Skeletal muscle satellite cell (primary cell): ENCODE measurements around the gene ZFYVE27.

Source experiments
- H3K27me3 ChIP-seq: 2 replicates; pipeline ENCODE4 v1.7.0; 2013; ENCODE audit warnings: low read length; ENCODE audit not compliant: control insufficient read depth, insufficient read depth
- H3K36me3 ChIP-seq: 2 replicates; pipeline ENCODE4 v1.7.0; 2013; ENCODE audit warnings: mild to moderate bottlenecking, control low read depth, low read length; ENCODE audit not compliant: insufficient read depth
- H3K4me1 ChIP-seq: 2 replicates; pipeline ENCODE4 v1.7.0; 2013; ENCODE audit warnings: low read length; ENCODE audit not compliant: control insufficient read depth, insufficient read depth
- H3K4me2 ChIP-seq: 2 replicates; pipeline ENCODE4 v1.7.0; 2013; ENCODE audit warnings: mild to moderate bottlenecking, low read length
- H3K4me3 ChIP-seq: 2 replicates; pipeline ENCODE4 v1.7.0; 2013; ENCODE audit warnings: low read length
- H3K9ac ChIP-seq: 2 replicates; pipeline ENCODE4 v1.7.0; 2013; ENCODE audit warnings: mild to moderate bottlenecking, low read depth, low read length, moderate library complexity
- H3K9me3 ChIP-seq: replicated peaks from 2 replicates; pipeline ENCODE4 v1.7.0; 2013; ENCODE audit warnings: mild to moderate bottlenecking, control low read depth, low read length

ZFYVE27 gene

GRCh38 chr10:97734021-97734420, 2.9 kb upstream of the ZFYVE27 start:
- Histone ChIP-seq H3K9ac (no peak overlapping the region), H3K4me2 (no peak overlapping the region), H3K27me3 (no peaks in the 10 kb centered on the region), H3K4me3 (no peak overlapping the region), H3K4me1 (peaks cover 15% of the 10 kb centered on the region), H3K9me3 (no peaks in the 10 kb centered on the region), H3K36me3 (no peaks in the 10 kb centered on the region)

GRCh38 chr10:97736403-97736901, 476 bp upstream of the ZFYVE27 start:
- Histone ChIP-seq H3K9ac (no peak overlapping the region), H3K27me3 (no peaks in the 10 kb centered on the region), H3K4me3 (peak overlapping the region; percentile 91), H3K4me1 (peaks cover 15% of the 10 kb centered on the region), H3K4me2 (peak overlapping the region; percentile 67), H3K9me3 (no peaks in the 10 kb centered on the region), H3K36me3 (peaks cover 14% of the 10 kb centered on the region)

- peaks cover 15% of the 10 kb centered on the region for H3K4me1 ChIP-seq
- peak overlapping the region; percentile 88 for H3K4me2 ChIP-seq
- H3K9ac ChIP-seq = peak overlapping the region; percentile 93
- no peaks in the 10 kb centered on the region for H3K9me3 ChIP-seq
- peak overlapping the region; percentile 91 for H3K4me3 ChIP-seq
- H3K36me3 ChIP-seq = peaks cover 14% of the 10 kb centered on the region
- no peaks in the 10 kb centered on the region for H3K27me3 ChIP-seq
Measured at GRCh38 chr10:97737770-97738265, 890 bp downstream of the ZFYVE27 start.

- Histone ChIP-seq H3K36me3 (peaks cover 14% of the 10 kb centered on the region), H3K27me3 (no peaks in the 10 kb centered on the region), H3K4me1 (peaks cover 15% of the 10 kb centered on the region), H3K4me3 (no peak overlapping the region), H3K9ac (no peak overlapping the region), H3K9me3 (no peaks in the 10 kb centered on the region), H3K4me2 (peak overlapping the region; percentile 88)
Measured at GRCh38 chr10:97738616-97739015, 1.7 kb downstream of the ZFYVE27 start.

- Histone ChIP-seq H3K36me3 (peaks cover 29% of the 10 kb centered on the region), H3K9ac (no peak overlapping the region), H3K4me3 (no peak overlapping the region), H3K27me3 (no peaks in the 10 kb centered on the region), H3K9me3 (no peaks in the 10 kb centered on the region), H3K4me1 (peaks cover 15% of the 10 kb centered on the region), H3K4me2 (no peak overlapping the region)
Measured at GRCh38 chr10:97740613-97741012, 3.7 kb downstream of the ZFYVE27 start.

GRCh38 chr10:97743169-97743943, 6.4 kb downstream of the ZFYVE27 start:
- H3K4me2 ChIP-seq = no peak overlapping the region
- peaks cover 46% of the 10 kb centered on the region for H3K36me3 ChIP-seq

GRCh38 chr10:97744405-97745035, 7.6 kb downstream of the ZFYVE27 start:
- H3K27me3 ChIP-seq = no peaks in the 10 kb centered on the region
- H3K4me1 ChIP-seq = no peaks in the 10 kb centered on the region
- H3K4me3 ChIP-seq = no peak overlapping the region
- no peaks in the 10 kb centered on the region for H3K9me3 ChIP-seq
- H3K9ac ChIP-seq = no peak overlapping the region
- no peak overlapping the region for H3K4me2 ChIP-seq
- H3K36me3 ChIP-seq = peaks cover 53% of the 10 kb centered on the region

More at GRCh38 chr10:97743169-97743943, 6.4 kb downstream of the ZFYVE27 start:
- Histone ChIP-seq H3K4me1 (peaks cover 4% of the 10 kb centered on the region), H3K9ac (no peak overlapping the region), H3K4me3 (no peak overlapping the region), H3K9me3 (no peaks in the 10 kb centered on the region), H3K27me3 (no peaks in the 10 kb centered on the region)

GRCh38 chr10:97747573-97747972, 10.6 kb downstream of the ZFYVE27 start:
- Histone ChIP-seq H3K27me3 (no peaks in the 10 kb centered on the region), H3K36me3 (peaks cover 68% of the 10 kb centered on the region), H3K4me2 (no peak overlapping the region), H3K9ac (no peak overlapping the region), H3K9me3 (no peaks in the 10 kb centered on the region), H3K4me1 (no peaks in the 10 kb centered on the region), H3K4me3 (no peak overlapping the region)

- H3K27me3 ChIP-seq = no peaks in the 10 kb centered on the region
- H3K36me3 ChIP-seq = peaks cover 73% of the 10 kb centered on the region
- no peak overlapping the region for H3K9ac ChIP-seq
- no peaks in the 10 kb centered on the region for H3K4me1 ChIP-seq
- H3K4me3 ChIP-seq = no peak overlapping the region
- H3K9me3 ChIP-seq = no peaks in the 10 kb centered on the region
- no peak overlapping the region for H3K4me2 ChIP-seq
Measured at GRCh38 chr10:97748116-97748515, 11.2 kb downstream of the ZFYVE27 start.

GRCh38 chr10:97752956-97753355, 16.0 kb downstream of the ZFYVE27 start:
- Histone ChIP-seq H3K4me1 (no peaks in the 10 kb centered on the region), H3K4me2 (no peak overlapping the region), H3K36me3 (peaks cover 90% of the 10 kb centered on the region), H3K4me3 (no peak overlapping the region), H3K27me3 (no peaks in the 10 kb centered on the region), H3K9me3 (no peaks in the 10 kb centered on the region), H3K9ac (no peak overlapping the region)

GRCh38 chr10:97754726-97755125, 17.8 kb downstream of the ZFYVE27 start:
- Histone ChIP-seq H3K36me3 (peaks cover 84% of the 10 kb centered on the region), H3K4me2 (no peak overlapping the region), H3K9me3 (no peaks in the 10 kb centered on the region), H3K9ac (no peak overlapping the region), H3K4me1 (no peaks in the 10 kb centered on the region), H3K27me3 (no peaks in the 10 kb centered on the region), H3K4me3 (no peak overlapping the region)
